HUES6 (cell line): ENCODE data around the gene UBAC2.

ENCODE experiments used
- H3K27ac ChIP-seq: 2 replicates; pipeline ENCODE4 v1.7.0; 2013; ENCODE audit warnings: low read depth, mild to moderate bottlenecking, low read length, inconsistent platforms
- H3K27me3 ChIP-seq: 2 replicates; pipeline ENCODE4 v1.6.1; 2013; ENCODE audit warnings: low read length; ENCODE audit not compliant: control insufficient read depth, insufficient read depth
- H3K36me3 ChIP-seq: 2 replicates; pipeline ENCODE4 v1.6.1; 2013; ENCODE audit warnings: low read length; ENCODE audit not compliant: control insufficient read depth, insufficient read depth
- H3K4me1 ChIP-seq: 2 replicates; pipeline ENCODE4 v1.6.1; 2013; ENCODE audit warnings: low read length; ENCODE audit not compliant: control insufficient read depth, insufficient read depth
- H3K4me3 ChIP-seq: 2 replicates; pipeline ENCODE4 v1.5.1; 2013; ENCODE audit warnings: low read depth, low read length
- H3K9ac ChIP-seq: one replicate; pipeline ENCODE4 v1.6.1; 2013; ENCODE audit warnings: mild to moderate bottlenecking, low read length
- H3K9me3 ChIP-seq: 2 replicates; pipeline ENCODE4 v1.6.1; 2013; ENCODE audit warnings: low read depth, low read length; ENCODE audit not compliant: control insufficient read depth, insufficient read depth

Gene UBAC2

GRCh38 chr13:99214731-99215130 is 14.1 kb downstream of the UBAC2 start:
- no peaks in the 10 kb centered on the region for H3K9me3 ChIP-seq
- H3K9ac ChIP-seq: no peak overlapping the region
- H3K27ac ChIP-seq: no peak overlapping the region
- H3K36me3 ChIP-seq: no peaks in the 10 kb centered on the region; the same call in 1 of the 2 replicates
- H3K4me3 ChIP-seq: no peak overlapping the region
- H3K27me3 ChIP-seq: no peaks in the 10 kb centered on the region
- peaks cover 19% of the 10 kb centered on the region for H3K4me1 ChIP-seq

GRCh38 chr13:99215184-99215830 is 14.7 kb downstream of the UBAC2 start:
- H3K36me3 ChIP-seq: no peaks in the 10 kb centered on the region; the same call in 1 of the 2 replicates
- H3K9ac ChIP-seq: no peak overlapping the region
- no peaks in the 10 kb centered on the region for H3K9me3 ChIP-seq
- no peak overlapping the region for H3K4me3 ChIP-seq
- H3K27ac ChIP-seq: no peak overlapping the region
- no peaks in the 10 kb centered on the region for H3K27me3 ChIP-seq
- H3K4me1 ChIP-seq: peaks cover 19% of the 10 kb centered on the region

GRCh38 chr13:99217461-99218110 is 16.9 kb downstream of the UBAC2 start:
- H3K4me1 ChIP-seq: peaks cover 19% of the 10 kb centered on the region
- no peak overlapping the region for H3K4me3 ChIP-seq
- no peak overlapping the region for H3K27ac ChIP-seq
- no peaks in the 10 kb centered on the region for H3K9me3 ChIP-seq
- H3K27me3 ChIP-seq: no peaks in the 10 kb centered on the region
- peaks cover 6% of the 10 kb centered on the region; the same call in 1 of the 2 replicates for H3K36me3 ChIP-seq
- H3K9ac ChIP-seq: no peak overlapping the region

GRCh38 chr13:99218126-99218525 is 17.5 kb downstream of the UBAC2 start:
- Histone ChIP-seq H3K9ac (no peak overlapping the region), H3K4me3 (no peak overlapping the region), H3K27ac (no peak overlapping the region), H3K4me1 (peaks cover 19% of the 10 kb centered on the region), H3K36me3 (peaks cover 6% of the 10 kb centered on the region; the same call in 1 of the 2 replicates), H3K9me3 (no peaks in the 10 kb centered on the region), H3K27me3 (no peaks in the 10 kb centered on the region)

- peaks cover 19% of the 10 kb centered on the region for H3K4me1 ChIP-seq
- H3K36me3 ChIP-seq: peaks cover 6% of the 10 kb centered on the region; the same call in 1 of the 2 replicates
- no peak overlapping the region for H3K27ac ChIP-seq
- no peaks in the 10 kb centered on the region for H3K9me3 ChIP-seq
- no peak overlapping the region for H3K9ac ChIP-seq
- H3K4me3 ChIP-seq: no peak overlapping the region
- no peaks in the 10 kb centered on the region for H3K27me3 ChIP-seq
Measured at GRCh38 chr13:99218545-99218944, 17.9 kb downstream of the UBAC2 start.

- no peaks in the 10 kb centered on the region for H3K9me3 ChIP-seq
- H3K9ac ChIP-seq: no peak overlapping the region
- no peaks in the 10 kb centered on the region for H3K27me3 ChIP-seq
- peaks cover 19% of the 10 kb centered on the region for H3K4me1 ChIP-seq
- no peak overlapping the region for H3K27ac ChIP-seq
- no peak overlapping the region for H3K4me3 ChIP-seq
- peaks cover 6% of the 10 kb centered on the region; the same call in 1 of the 2 replicates for H3K36me3 ChIP-seq
Measured at GRCh38 chr13:99218969-99219368, 18.3 kb downstream of the UBAC2 start.

- peaks cover 6% of the 10 kb centered on the region; the same call in 1 of the 2 replicates for H3K36me3 ChIP-seq
- H3K9ac ChIP-seq: no peak overlapping the region
- H3K4me3 ChIP-seq: no peak overlapping the region
- H3K27me3 ChIP-seq: no peaks in the 10 kb centered on the region
- peaks cover 8% of the 10 kb centered on the region for H3K4me1 ChIP-seq
- H3K9me3 ChIP-seq: no peaks in the 10 kb centered on the region
- no peak overlapping the region for H3K27ac ChIP-seq
Measured at GRCh38 chr13:99220199-99220935, 19.7 kb downstream of the UBAC2 start.

GRCh38 chr13:99221567-99222239 is 21.0 kb downstream of the UBAC2 start:
- H3K27ac ChIP-seq: no peak overlapping the region
- peaks cover 6% of the 10 kb centered on the region; the same call in 1 of the 2 replicates for H3K36me3 ChIP-seq
- H3K9ac ChIP-seq: no peak overlapping the region
- H3K4me1 ChIP-seq: peaks cover 5% of the 10 kb centered on the region; the same call in 1 of the 2 replicates
- H3K27me3 ChIP-seq: no peaks in the 10 kb centered on the region
- H3K4me3 ChIP-seq: no peak overlapping the region
- H3K9me3 ChIP-seq: no peaks in the 10 kb centered on the region

GRCh38 chr13:99223587-99223986 is 22.9 kb downstream of the UBAC2 start:
- Histone ChIP-seq H3K4me3 (no peak overlapping the region), H3K36me3 (peaks cover 6% of the 10 kb centered on the region; the same call in 1 of the 2 replicates), H3K27me3 (no peaks in the 10 kb centered on the region), H3K27ac (no peak overlapping the region), H3K9ac (no peak overlapping the region), H3K9me3 (no peaks in the 10 kb centered on the region), H3K4me1 (peaks cover 1% of the 10 kb centered on the region)

GRCh38 chr13:99224021-99224420 is 23.4 kb downstream of the UBAC2 start:
- Histone ChIP-seq H3K9me3 (no peaks in the 10 kb centered on the region), H3K27ac (no peak overlapping the region), H3K9ac (no peak overlapping the region), H3K36me3 (peaks cover 6% of the 10 kb centered on the region; the same call in 1 of the 2 replicates), H3K4me3 (no peak overlapping the region), H3K27me3 (no peaks in the 10 kb centered on the region), H3K4me1 (peaks cover 5% of the 10 kb centered on the region)
